ENCODE measurements around the gene SERPINH1. TPM values are rescaled to one million over a fixed set of nuclear protein-coding genes. Genes with fewer than 3 reads are reported as not detected.
A peak's percentile ranks its signal among the peaks of the same experiment; 100 is the strongest.

SERPINH1 gene
- total and polyA plus RNA-seq, 2 donors (not counting 1 experiment from before 2014, with no cell fraction given): 3.0 to 5.7 TPM

GRCh38 chr11:75535071-75535470 lies 27.0 kb upstream of the SERPINH1 start:
- DNase-seq: no peak
- H3K4me1 Mint-ChIP-seq: peaks cover 39% of the 10 kb centered on the region
- H3K4me1 ChIP-seq (ENCODE audit: control insufficient read depth in 2 of 2, insufficient read depth in 2 of 2, low read length in 2 of 2): peaks cover 17 to 37% of the 10 kb centered on the region in 2 donors
- no peak overlapping the region for H2AFZ ChIP-seq (ENCODE audit: insufficient read depth, low read depth, low read length, poor library complexity, severe bottlenecking)
- no peaks in the 10 kb centered on the region for H3K79me2 ChIP-seq (ENCODE audit: control insufficient read depth, insufficient read depth, low read length)
- POLR2A ChIA-PET: no interaction called here
- H3K36me3 ChIP-seq (replicated peaks in 1 of 2; ENCODE audit: control extremely low read depth in 1 of 2, control insufficient read depth in 1 of 2, extremely low read depth in 1 of 2, insufficient read depth in 2 of 2, low read length in 1 of 2): no peaks in the 10 kb centered on the region
- no peak overlapping the region for H3K4me2 ChIP-seq (replicated peaks; ENCODE audit: low read depth, low read length, poor library complexity, severe bottlenecking)
- no peak for ATAC-seq (ENCODE audit: low read depth)
- no peaks in the 10 kb centered on the region for H3K9me3 Mint-ChIP-seq (ENCODE audit: insufficient read depth)
- H4K20me1 ChIP-seq (ENCODE audit: control insufficient read depth, insufficient read depth, low read length, poor library complexity, severe bottlenecking): no peaks in the 10 kb centered on the region
- peaks cover 0 to 2% (median 0%) of the 10 kb centered on the region in 3 donors for H3K9me3 ChIP-seq (ENCODE audit: control extremely low read depth in 1 of 3, control insufficient read depth in 2 of 3, insufficient read depth in 1 of 3, low read length in 2 of 3)
- no peak overlapping the region for H3K27ac Mint-ChIP-seq
- WGBS (ENCODE audit: insufficient coverage): no CpG with 5 or more reads among the region's 1 CpG
- peaks cover 0 to 5% (median 2%) of the 10 kb centered on the region in 4 experiments for H3K27me3 ChIP-seq (replicated peaks in 1 of 4; ENCODE audit: control extremely low read depth in 1 of 4, control insufficient read depth in 3 of 4, insufficient read depth in 4 of 4, low read length in 3 of 4)
- no peak overlapping the region for H3K4me3 ChIP-seq (ENCODE audit: control extremely low read depth in 1 of 5, extremely low read depth in 1 of 5, insufficient read depth in 1 of 5, low read depth in 2 of 5, low read length in 4 of 5)
- TF ChIP-seq EZH2 (IDR thresholded peaks at IDR 0.05; ENCODE audit: borderline replicate concordance, insufficient read depth, low read depth, low read length, poor library complexity, severe bottlenecking) (no peak), CTCF (IDR thresholded peaks at IDR 0.05) (no peak)
- no peak overlapping the region for H3K9ac ChIP-seq (ENCODE audit: low read length)
- no peak overlapping the region for H3K27ac ChIP-seq (ENCODE audit: low read length in 2 of 2)
- no peak overlapping the region for H3K4me3 Mint-ChIP-seq
- CTCF ChIA-PET: interaction anchor here (1.4 to 9.0 kb wide), 5 partner anchors 24 to 148 kb away, joined by 3 to 284 read pairs (median 4); no protein-coding TSS in a partner anchor
- intact Hi-C loops (cut with micrococcal nuclease): no loop called here
- peaks cover 27% of the 10 kb centered on the region for H3K27me3 Mint-ChIP-seq

GRCh38 chr11:75536786-75537641 lies 25.0 kb upstream of the SERPINH1 start:
- POLR2A ChIA-PET: interaction anchor here (0.7 kb wide), 2 partner anchors 26 to 100 kb away, joined by 3 read pairs; no protein-coding TSS in a partner anchor
- WGBS (ENCODE audit: insufficient coverage): 55% methylated on average over 5 of the region's 13 CpGs

More at GRCh38 chr11:75536786-75537641, 25.0 kb upstream of the SERPINH1 start:
- DNase-seq: peak; percentile 76
- Mint-ChIP-seq H3K27me3 (peaks cover 30% of the 10 kb centered on the region), H3K4me3 (peak overlapping the region; percentile 70), H3K27ac (peak overlapping the region; percentile 44), H3K9me3 (ENCODE audit: insufficient read depth) (no peaks in the 10 kb centered on the region), H3K4me1 (peaks cover 36% of the 10 kb centered on the region)
- Histone ChIP-seq H3K9me3 (ENCODE audit: control extremely low read depth in 1 of 3, control insufficient read depth in 2 of 3, insufficient read depth in 1 of 3, low read length in 2 of 3) (peaks cover 0 to 2% (median 0%) of the 10 kb centered on the region in 3 donors), H3K4me3 (ENCODE audit: control extremely low read depth in 1 of 5, extremely low read depth in 1 of 5, insufficient read depth in 1 of 5, low read depth in 2 of 5, low read length in 4 of 5) (peak overlapping the region in 2 of 5 experiments; percentile 24 to 28), H3K27ac (ENCODE audit: low read length in 2 of 2) (peak overlapping the region in 1 of 2 donors; percentile 36), H2AFZ (ENCODE audit: insufficient read depth, low read depth, low read length, poor library complexity, severe bottlenecking) (peak overlapping the region; percentile 46), H4K20me1 (ENCODE audit: control insufficient read depth, insufficient read depth, low read length, poor library complexity, severe bottlenecking) (no peaks in the 10 kb centered on the region), H3K27me3 (replicated peaks in 1 of 4; ENCODE audit: control extremely low read depth in 1 of 4, control insufficient read depth in 3 of 4, insufficient read depth in 4 of 4, low read length in 3 of 4) (peaks cover 0 to 10% (median 3%) of the 10 kb centered on the region in 4 experiments), H3K4me1 (ENCODE audit: control insufficient read depth in 2 of 2, insufficient read depth in 2 of 2, low read length in 2 of 2) (peaks cover 17 to 36% of the 10 kb centered on the region in 2 donors), H3K9ac (ENCODE audit: low read length) (no peak overlapping the region), H3K79me2 (ENCODE audit: control insufficient read depth, insufficient read depth, low read length) (no peaks in the 10 kb centered on the region), H3K36me3 (replicated peaks in 1 of 2; ENCODE audit: control extremely low read depth in 1 of 2, control insufficient read depth in 1 of 2, extremely low read depth in 1 of 2, insufficient read depth in 2 of 2, low read length in 1 of 2) (no peaks in the 10 kb centered on the region), H3K4me2 (replicated peaks; ENCODE audit: low read depth, low read length, poor library complexity, severe bottlenecking) (peak overlapping the region; percentile 47)
- TF ChIP-seq CTCF (IDR thresholded peaks at IDR 0.05) (no peak), EZH2 (IDR thresholded peaks at IDR 0.05; ENCODE audit: borderline replicate concordance, insufficient read depth, low read depth, low read length, poor library complexity, severe bottlenecking) (no peak)
- intact Hi-C loops (cut with micrococcal nuclease): no loop called here
- ATAC-seq (ENCODE audit: low read depth): peak; percentile 83
- CTCF ChIA-PET: interaction anchor here (0.7 to 2.5 kb wide), 9 partner anchors 10 to 129 kb away, joined by 3 to 15 read pairs (median 4); partner anchors contain the start of gene GDPD5
